GM19397 (cell line): ENCODE data around the gene POLR3C.

Experiments
- ATAC-seq: cut with Tn5 transposase; IDR thresholded peaks from one replicate; pipeline ENCODE4 v1.9.1; 2021; ENCODE audit warnings: mild to moderate bottlenecking, moderate library complexity; ENCODE audit not compliant: unreplicated experiment

POLR3C gene

DNA sequence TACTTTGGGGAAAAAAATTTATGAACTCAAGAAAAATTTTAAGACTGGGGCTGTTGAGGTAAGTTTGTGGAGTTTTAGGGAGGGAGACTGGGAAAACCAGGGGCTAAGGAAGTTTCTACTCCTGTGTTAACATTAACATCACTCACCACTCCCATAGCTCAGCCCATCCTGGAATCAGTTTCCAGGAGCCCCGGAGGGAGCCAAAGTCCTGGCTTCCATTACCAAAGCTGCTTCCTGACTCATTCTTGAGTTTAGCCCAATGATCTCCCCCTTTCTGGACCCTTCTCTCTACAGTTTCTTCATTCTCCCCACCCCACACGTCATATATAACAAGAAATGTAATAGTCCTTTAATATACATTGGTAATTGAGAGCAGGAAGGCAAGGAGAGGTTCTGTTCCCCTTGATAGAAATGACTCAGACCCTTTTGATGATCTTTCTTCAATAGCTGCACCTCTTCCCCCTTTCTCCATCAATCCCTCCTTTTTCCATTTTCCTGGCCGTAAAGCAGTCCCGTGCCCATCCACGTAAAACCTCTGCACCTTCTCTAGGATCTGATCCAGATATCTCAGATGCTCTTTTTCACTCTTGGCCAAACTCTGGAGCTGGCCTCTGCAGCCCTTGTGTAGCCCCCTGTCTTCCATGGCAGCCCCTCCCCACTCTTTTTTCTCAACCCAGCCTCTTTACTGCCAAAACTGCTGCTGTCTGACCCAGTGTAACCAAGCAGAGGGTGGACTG, 39.5 kb downstream of the POLR3C start:
- ATAC-seq = no peak

GRCh38 chr1:145868232-145868631, 44.2 kb downstream of the POLR3C start:
- ATAC-seq = no peak

DNA sequence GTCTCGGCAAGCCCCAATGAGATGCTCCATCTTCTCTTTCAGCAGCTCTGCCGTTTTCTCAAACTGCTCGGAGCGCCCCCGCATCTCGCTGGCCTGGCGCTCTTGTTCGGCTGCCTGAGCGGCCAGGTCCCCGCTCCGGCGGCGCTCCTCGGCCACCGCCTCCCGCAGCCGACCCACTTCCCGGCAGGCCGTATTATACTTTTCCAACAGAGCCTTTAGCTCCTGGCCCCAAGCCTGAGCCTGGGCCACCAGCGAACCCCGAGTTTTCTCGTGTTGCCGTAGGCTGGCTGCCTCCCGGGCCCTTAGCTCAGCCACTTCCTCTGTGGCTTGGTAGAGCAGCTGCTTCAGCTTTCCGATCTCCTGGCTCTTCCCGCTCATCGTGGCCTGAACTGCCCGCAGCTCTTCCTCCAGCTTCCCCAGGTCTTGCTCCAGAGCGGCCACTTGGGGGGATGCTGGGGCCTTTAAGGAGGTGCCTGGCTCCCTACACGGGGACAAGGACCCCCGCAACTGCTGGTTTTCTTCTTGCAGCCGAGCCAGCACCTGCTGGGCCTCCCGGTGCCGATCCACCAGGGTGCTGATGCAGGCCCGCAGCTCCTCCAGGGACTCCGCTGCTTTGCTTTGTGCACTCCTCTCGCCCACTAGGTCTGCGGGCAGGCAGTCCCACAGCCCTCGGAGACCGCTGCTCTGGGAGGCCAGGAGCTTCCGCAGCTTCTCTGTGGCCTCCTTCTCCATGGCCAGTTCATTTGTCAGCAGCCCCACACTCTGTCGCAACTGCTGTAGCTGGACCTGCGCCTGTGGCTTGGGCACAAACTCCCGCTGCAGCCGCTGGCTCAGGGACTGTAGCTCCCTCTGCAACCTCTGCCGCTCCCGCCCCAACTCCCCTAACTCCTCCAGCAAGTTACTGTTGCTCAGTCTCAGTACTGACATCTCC, 48.3 kb downstream of the POLR3C start:
- no peak for ATAC-seq

DNA sequence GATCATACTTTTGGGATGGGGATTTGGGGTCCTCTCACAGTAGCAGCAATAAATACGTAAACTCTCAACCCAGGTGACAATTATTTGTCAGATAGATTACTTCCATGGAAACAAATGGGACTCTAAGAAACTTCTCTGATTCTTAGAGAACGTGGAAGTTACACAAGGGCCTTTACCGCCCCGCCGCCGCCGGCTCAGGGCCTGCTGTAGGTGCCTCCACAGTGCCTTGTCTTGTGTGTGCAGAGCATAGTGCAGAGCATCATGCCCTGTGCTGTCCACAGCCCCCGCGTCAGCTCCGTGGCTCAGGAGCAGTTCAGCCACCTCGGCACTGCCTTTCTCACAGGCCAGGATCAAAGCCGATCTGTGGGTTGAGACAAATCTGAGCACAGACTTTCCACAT, 50.6 kb downstream of the POLR3C start:
- ATAC-seq = no peak

DNA sequence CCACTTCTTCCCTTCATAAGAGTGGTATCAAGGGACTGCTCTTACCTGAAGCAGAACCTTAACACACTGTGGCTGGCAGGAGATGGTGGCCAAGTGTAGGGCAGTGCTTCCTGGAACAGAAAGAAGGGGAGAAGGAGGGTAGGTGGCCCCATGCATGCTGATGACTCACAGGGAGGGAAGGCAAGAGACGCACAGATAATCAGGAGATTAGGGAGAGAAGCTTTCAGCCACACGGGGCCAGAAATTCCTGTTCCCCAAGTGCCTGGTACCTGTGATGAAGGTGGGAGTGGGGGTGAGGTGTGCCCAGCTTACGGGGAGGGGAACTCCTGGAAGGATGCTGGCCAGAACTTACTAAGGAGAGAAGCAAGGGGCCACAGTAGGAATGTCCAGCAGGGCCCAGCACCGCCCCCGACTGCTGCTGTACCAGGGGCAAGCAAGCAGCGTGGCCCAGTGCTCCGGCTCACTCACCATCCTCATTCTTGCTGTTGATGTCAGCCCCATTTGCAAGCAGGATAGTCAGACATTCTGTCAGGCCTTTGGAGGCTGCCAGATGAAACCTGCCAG, 54.0 kb downstream of the POLR3C start:
- ATAC-seq = no peak

DNA sequence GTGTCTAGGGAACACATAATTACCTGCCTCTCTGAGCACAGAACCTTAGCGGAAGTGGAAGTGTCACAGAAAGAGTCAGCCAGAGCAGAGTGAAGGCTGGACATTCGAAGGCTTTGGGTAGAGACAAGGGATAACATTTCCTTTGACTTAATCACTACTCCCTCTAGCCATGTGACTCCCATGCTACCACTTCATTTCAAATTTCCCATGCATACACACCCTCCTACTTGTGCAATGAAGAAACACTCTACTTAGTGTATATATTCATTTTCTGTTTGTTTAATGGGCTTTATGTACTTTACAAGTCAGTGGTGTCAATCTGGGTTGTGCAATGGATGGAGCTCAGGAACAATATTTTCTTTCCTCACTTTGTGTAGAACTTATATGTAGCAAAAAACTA, 54.7 kb downstream of the POLR3C start:
- no peak for ATAC-seq

DNA sequence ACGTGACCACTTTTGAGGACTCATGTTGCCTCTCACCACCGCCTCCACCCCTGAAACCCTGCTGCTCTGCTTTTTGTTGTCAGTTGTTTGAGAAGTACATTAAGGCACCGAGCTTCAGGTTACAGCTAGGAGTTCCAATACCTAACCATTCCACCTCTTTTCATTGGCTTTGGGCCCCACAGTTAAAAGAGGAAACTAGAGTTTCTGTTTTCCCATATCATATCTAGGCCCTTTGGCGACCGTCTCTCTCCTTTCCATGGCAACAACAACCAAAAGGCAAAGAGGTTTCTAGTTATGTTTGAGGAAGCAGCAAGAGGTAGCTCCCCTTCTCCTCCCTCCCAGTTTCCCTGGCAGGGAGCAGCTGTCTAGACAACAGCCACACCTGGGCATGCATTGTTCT, 55.8 kb downstream of the POLR3C start:
- no peak for ATAC-seq

DNA sequence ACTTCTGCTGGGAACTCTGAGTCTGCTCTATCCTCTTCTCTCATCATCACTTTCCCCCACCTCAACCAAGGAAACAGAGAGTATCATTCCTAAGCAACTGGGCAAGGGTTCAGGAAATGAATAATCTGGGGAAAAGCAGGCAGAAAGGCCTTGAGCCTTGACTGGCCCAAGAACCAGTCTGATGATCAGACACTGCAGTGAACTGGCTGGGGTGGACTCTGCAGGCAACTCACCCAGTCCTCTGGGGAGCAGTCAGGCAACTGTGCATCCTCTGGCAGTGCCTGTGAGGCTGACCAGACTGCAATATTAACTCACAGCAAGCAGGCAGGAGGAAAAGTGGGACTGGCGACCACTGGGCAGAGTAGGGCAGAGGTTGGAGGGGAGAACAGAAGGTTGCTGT, 60.7 kb downstream of the POLR3C start:
- ATAC-seq = no peak

- peak; percentile 97 for ATAC-seq
These were observed 61.8 kb downstream of the POLR3C start, which contains the start of gene ANKRD35 for GRCh38 chr1:145885738-145886287. TSS of gene ANKRD35 (minus strand) at chr1:145885866. CDS start at chr1:145885758, 108 bp downstream.

DNA sequence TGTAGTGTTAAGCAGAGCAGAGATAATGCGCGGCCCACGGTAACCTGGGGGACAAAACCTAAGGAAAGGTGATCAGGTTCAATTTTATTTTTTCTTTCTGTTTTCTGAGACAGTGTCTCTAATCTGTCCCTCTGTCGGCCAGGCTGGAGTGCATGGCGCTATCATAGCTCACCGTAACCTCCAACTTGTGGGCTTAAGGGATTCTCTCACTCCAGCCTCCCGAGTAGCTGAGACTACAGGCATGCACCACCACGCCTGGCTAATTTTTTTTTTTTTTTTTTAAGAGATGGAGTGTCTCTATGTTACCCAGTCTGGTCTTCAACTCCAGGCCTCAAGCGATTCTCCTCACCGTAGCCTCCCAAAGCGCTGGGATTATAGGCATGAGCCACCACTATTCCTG, 62.4 kb downstream of the POLR3C start:
- no peak for ATAC-seq

- ATAC-seq = no peak
These were observed 62.8 kb downstream of the POLR3C start for GRCh38 chr1:145886816-145887215.

DNA sequence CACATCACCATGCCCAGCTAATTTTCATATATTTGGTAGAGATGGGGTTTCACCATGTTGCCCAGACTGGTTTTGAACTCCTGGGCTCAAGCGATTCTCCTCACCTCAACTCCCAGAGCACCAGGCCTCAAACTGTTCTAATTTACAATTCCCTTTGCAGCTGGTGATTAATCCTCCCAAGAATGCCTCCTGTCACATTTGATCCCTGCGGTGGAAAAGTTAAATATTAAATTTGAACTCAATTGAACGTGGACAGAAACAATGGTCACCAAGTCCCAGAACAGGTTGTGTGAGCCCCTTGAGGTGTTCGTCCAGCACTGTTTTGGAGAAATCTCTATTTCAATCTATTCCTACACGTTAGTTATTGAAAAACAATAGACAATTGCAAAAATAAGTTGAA, 63.6 kb downstream of the POLR3C start:
- ATAC-seq = no peak

DNA sequence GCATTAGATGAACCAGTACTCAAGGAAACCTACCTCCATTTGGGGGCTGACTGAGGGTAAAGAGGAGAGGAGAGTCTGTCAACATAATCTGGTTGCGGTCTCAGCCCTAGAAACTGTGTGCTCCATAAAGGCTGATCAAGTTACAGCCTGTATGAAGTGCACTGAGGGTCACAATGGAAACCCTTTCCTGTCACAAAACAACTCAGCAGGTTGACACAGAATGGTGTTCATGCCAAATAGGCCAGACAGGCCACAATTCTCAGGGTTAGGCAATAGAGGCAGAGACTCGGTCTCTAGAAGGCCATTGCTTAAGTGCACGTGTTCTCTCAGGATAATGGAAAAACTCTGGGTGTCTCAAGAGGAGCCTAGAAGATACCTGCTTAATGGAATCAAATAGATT, 65.7 kb downstream of the POLR3C start:
- ATAC-seq = no peak

DNA sequence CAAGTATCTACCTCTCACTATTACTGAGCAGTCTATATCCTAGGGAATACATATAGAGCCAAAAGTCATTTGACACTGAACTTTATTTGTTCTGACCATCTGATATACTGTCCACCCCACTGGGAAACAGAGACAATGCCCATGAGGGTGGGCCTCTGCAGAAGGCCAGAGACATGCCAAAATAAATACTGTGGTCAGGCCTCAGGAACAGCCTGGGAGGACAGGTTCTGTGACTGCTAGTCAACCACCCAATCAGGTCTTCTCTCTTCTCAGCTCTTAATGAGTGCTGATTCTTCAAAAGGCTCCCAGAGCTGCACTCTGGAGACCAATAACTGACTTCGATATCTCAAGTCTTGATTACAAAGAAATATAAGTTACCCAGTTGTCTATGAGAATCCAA, 67.1 kb downstream of the POLR3C start:
- ATAC-seq = no peak

- ATAC-seq = no peak
These were observed 67.8 kb downstream of the POLR3C start for GRCh38 chr1:145891587-145892485.

DNA sequence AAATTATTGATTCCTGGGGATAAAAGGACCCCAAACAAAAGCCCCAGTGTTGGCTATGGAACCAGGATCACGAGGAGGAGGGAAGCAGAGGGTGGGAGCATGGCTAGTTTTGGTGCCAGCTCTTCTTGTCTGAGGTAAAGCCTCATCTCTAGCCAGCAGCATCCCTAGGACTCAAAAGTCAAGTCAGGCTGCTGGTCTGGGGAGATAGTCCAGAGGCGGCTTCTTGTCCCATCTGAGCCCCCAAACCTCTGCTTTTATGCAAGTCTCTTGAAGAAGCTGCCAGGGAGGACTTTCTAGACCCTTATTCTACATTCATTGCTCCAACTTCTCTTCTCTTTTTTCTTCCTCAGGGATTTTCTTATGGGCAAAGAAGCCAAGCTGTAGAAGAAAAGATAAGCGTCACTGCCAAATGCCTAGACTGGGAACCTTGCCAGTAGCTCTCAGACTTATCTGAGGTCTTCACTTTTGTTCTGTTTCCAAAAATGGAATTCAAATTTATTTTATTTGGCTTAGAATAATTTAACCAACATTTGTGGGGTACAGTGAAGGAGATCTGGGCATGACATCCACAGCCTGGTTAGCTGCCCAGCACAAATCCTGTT, 68.6 kb downstream of the POLR3C start:
- ATAC-seq = no peak

- no peak for ATAC-seq
These were observed 69.5 kb downstream of the POLR3C start for GRCh38 chr1:145893306-145894055.
